Panc1 (cell line): ENCODE data around the gene SLC9C1.

Experiments used
- CTCF ChIP-seq: fragments of 450-650 bp; IDR thresholded peaks from 2 replicates; pipeline ENCODE4 v1.5.1; 2017; ENCODE audit warnings: mild to moderate bottlenecking
- POLR2AphosphoS5 ChIP-seq: IDR thresholded peaks from 2 replicates; pipeline ENCODE4 v1.6.1; 2012; ENCODE audit warnings: mild to moderate bottlenecking, low read depth, low read length, moderate library complexity
- SIN3A ChIP-seq: IDR thresholded peaks from 2 replicates; pipeline ENCODE4 v1.6.1; 2012; ENCODE audit warnings: low read depth, mild to moderate bottlenecking, low read length, moderate library complexity, borderline replicate concordance; ENCODE audit not compliant: insufficient read depth

GRCh38 chr3:112119962-112120836 lies 173.8 kb downstream of the SLC9C1 start:
- TF ChIP-seq CTCF (no peak), POLR2AphosphoS5 (no peak), SIN3A (no peak)
